AG10803 (cell line): ENCODE measurements around the gene OTOP2.
"Not testable (repeated sequence)": the region's sequence is repeated elsewhere in the genome, so short reads cannot be mapped to it uniquely, and the experiment has no call there.

ENCODE experiments used
- DNase-seq: peaks from one replicate; pipeline ENCODE4 v3.0.0; 2010; ENCODE audit warnings: low read depth
- H3K4me3 ChIP-seq: 2 replicates; pipeline ENCODE4 v1.5.1; 2011; ENCODE audit warnings: mild to moderate bottlenecking, low read length, control low read depth
- CTCF ChIP-seq: conservative IDR thresholded peaks from 2 replicates; pipeline ENCODE4 v1.5.1; 2011; ENCODE audit warnings: mild to moderate bottlenecking, low read length, control low read depth, inconsistent platforms

OTOP2 gene

GRCh38 chr17:74981318-74981978 is 57.4 kb downstream of the OTOP2 start:
- TF ChIP-seq CTCF = no peak
- no peak for DNase-seq
- peak overlapping the region; percentile 80 for H3K4me3 ChIP-seq

- H3K4me3 ChIP-seq = peak overlapping the region; percentile 80
- peak; percentile 56 for DNase-seq
- TF ChIP-seq CTCF = peak; percentile 6; the same call in 1 of the 2 replicates
Observed at GRCh38 chr17:74981979-74982662, 58.0 kb downstream of the OTOP2 start.

- H3K4me3 ChIP-seq = peak overlapping the region; percentile 80
- not testable (repeated sequence) for DNase-seq
Observed at GRCh38 chr17:74982663-74983313, 58.7 kb downstream of the OTOP2 start.
